Immature natural killer cell (primary cell): ENCODE data around the gene ABCA6. TPM values are rescaled to one million over a fixed set of nuclear protein-coding genes. Genes with fewer than 3 reads are reported as not detected.
"Not testable (repeated sequence)": the region's sequence is repeated elsewhere in the genome, so short reads cannot be mapped to it uniquely, and the experiment has no call there.

ENCODE experiments used
- DNase-seq, 3 donors: peaks; one replicate each; pipeline ENCODE4 v3.0.0; 2022; ENCODE audit warnings: mixed read lengths in 1 of 3
- H3K27ac Mint-ChIP-seq, 6 donors: one replicate each; pipeline ENCODE4 v1.8.0; 2020; ENCODE audit warnings: mixed read lengths in 6 of 6, mild to moderate bottlenecking in 5 of 6, inconsistent platforms in 4 of 6, moderate library complexity in 3 of 6
- H3K27me3 Mint-ChIP-seq, 3 donors: one replicate each; pipeline ENCODE4 v1.8.0; 2020 to 2021; ENCODE audit warnings: low read depth in 3 of 3, mild to moderate bottlenecking in 3 of 3, mixed read lengths in 3 of 3, moderate library complexity in 3 of 3, inconsistent platforms in 1 of 3
- H3K36me3 Mint-ChIP-seq, 3 donors: one replicate each; pipeline ENCODE4 v1.8.0; 2020; ENCODE audit warnings: mixed read lengths in 3 of 3, inconsistent platforms in 2 of 3, mild to moderate bottlenecking in 2 of 3
- H3K4me1 Mint-ChIP-seq, 2 donors: one replicate each; pipeline ENCODE4 v1.8.0; 2020; ENCODE audit warnings: inconsistent platforms in 2 of 2, mild to moderate bottlenecking in 2 of 2, mixed read lengths in 2 of 2, moderate library complexity in 1 of 2
- H3K4me3 Mint-ChIP-seq, 5 donors: one replicate each; pipeline ENCODE4 v1.8.0; 2020; ENCODE audit warnings: mild to moderate bottlenecking in 5 of 5, mixed read lengths in 5 of 5, inconsistent platforms in 3 of 5, moderate library complexity in 3 of 5
- H3K9me3 Mint-ChIP-seq, 6 donors: one replicate each; pipeline ENCODE4 v1.8.0; 2020; ENCODE audit warnings: mild to moderate bottlenecking in 6 of 6, mixed read lengths in 6 of 6, inconsistent platforms in 4 of 6, moderate library complexity in 3 of 6
- polyA plus RNA-seq, 3 donors: library from polyadenylated mRNA; unstranded; fragments of 300-500 nt; fragmentation: Illumina TruSeq; gene quantifications; one replicate each; pipeline ENCODE4 v1.2.3, GENCODE V29; 2021

The ABCA6 gene
- not detected for polyA plus RNA-seq

DNA sequence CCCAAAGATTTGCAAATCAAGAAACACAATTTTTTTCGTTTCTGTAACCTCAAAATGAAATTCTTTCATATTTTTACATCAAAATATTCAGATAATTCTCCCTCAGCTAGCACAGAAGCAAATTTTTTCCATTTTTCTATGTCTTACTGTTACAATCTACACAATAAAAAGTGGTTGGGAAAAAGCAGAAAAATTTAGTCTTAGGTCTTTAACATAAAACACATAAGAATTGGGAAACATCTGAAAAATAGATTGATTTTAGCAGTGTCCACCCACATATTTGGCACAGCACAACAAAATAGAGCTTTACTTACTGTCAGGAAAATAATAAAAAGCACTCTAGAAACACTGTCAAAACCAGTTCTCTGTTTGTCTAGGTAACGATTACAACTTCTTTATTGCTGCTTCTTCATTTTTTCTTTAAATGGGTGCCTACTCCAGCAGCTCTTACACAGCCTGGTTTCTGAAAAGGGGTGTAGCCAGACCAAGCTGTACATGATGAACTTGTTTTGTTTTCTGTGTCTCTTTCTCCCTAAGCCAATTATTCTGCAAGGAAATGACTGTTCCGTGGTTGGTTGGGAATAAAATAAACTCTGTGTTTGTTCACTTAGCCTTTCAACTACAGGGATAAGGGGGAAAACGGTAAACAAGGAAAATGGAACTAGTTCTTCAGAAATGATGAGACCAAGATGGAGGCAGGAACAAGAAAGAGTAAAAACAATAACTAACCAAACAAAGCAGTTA lies at the start of gene ABCA6:
Gene ABCA6 (minus strand): TSS at position 465 of the 744 bp plus-strand sequence. CDS start 1,192 bp downstream, outside the sequence.
- peaks cover 0 to 6% (median 5%) of the 10 kb centered on the region in 3 donors for H3K36me3 Mint-ChIP-seq
- no peaks in the 10 kb centered on the region for H3K4me1 Mint-ChIP-seq
- no peak within 1 kb of the TSS for H3K27ac Mint-ChIP-seq
- DNase-seq = no peak
- no peak within 1 kb of the TSS for H3K4me3 Mint-ChIP-seq
- H3K9me3 Mint-ChIP-seq = peaks cover 0 to 2% (median 0%) of the 10 kb centered on the region in 6 donors
- peaks cover 0 to 2% (median 1%) of the 10 kb centered on the region in 3 donors for H3K27me3 Mint-ChIP-seq

GRCh38 chr17:69188796-69189195 lies 47.1 kb upstream of the ABCA6 start:
- DNase-seq = no peak
- peaks cover 7 to 18% (median 16%) of the 10 kb centered on the region in 3 donors for H3K36me3 Mint-ChIP-seq
- H3K4me3 Mint-ChIP-seq = no peak overlapping the region
- H3K27ac Mint-ChIP-seq = no peak overlapping the region
- H3K9me3 Mint-ChIP-seq = no peaks in the 10 kb centered on the region
- no peaks in the 10 kb centered on the region for H3K4me1 Mint-ChIP-seq
- H3K27me3 Mint-ChIP-seq = no peaks in the 10 kb centered on the region

DNA sequence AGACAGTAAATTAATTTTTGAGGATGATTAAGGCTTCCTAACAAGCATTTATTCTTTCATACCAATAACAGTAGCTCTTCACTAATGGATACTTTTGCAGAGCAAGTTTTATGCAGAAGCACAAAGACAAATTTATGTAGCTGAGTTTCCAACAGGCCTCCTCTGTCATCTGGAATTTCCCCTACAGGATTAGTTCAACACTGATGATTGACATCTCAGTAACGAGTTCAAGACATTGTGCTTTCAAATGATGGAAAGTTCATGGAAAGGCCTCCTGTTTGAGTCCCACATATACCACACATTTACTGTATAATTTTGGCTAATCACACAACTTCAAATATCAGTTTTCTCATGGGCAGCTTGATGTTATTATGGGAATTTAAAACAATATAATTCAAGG lies 46.4 kb upstream of the ABCA6 start:
- DNase-seq = no peak
- Mint-ChIP-seq H3K27me3 (no peaks in the 10 kb centered on the region), H3K27ac (no peak overlapping the region), H3K4me3 (no peak overlapping the region), H3K9me3 (no peaks in the 10 kb centered on the region), H3K4me1 (no peaks in the 10 kb centered on the region), H3K36me3 (peaks cover 2 to 17% (median 16%) of the 10 kb centered on the region in 3 donors)

- no peaks in the 10 kb centered on the region for H3K4me1 Mint-ChIP-seq
- H3K27ac Mint-ChIP-seq = no peak overlapping the region
- H3K27me3 Mint-ChIP-seq = no peaks in the 10 kb centered on the region
- peaks cover 0 to 12% (median 10%) of the 10 kb centered on the region in 3 donors for H3K36me3 Mint-ChIP-seq
- no peak overlapping the region for H3K4me3 Mint-ChIP-seq
- peaks cover 0 to 2% (median 0%) of the 10 kb centered on the region in 6 donors for H3K9me3 Mint-ChIP-seq
- DNase-seq = no peak
Measured at GRCh38 chr17:69187294-69187693, 45.6 kb upstream of the ABCA6 start.

- Mint-ChIP-seq H3K4me3 (no peak overlapping the region), H3K27me3 (no peaks in the 10 kb centered on the region), H3K27ac (no peak overlapping the region), H3K4me1 (no peaks in the 10 kb centered on the region), H3K9me3 (peaks cover 0 to 2% (median 0%) of the 10 kb centered on the region in 6 donors), H3K36me3 (peaks cover 0 to 7% (median 3%) of the 10 kb centered on the region in 3 donors)
- DNase-seq = no peak
Measured at GRCh38 chr17:69179227-69179952, 37.7 kb upstream of the ABCA6 start.

GRCh38 chr17:69176457-69176795 lies 34.7 kb upstream of the ABCA6 start:
- H3K9me3 Mint-ChIP-seq = no peaks in the 10 kb centered on the region
- no peak overlapping the region for H3K27ac Mint-ChIP-seq
- no peak for DNase-seq
- H3K4me3 Mint-ChIP-seq = no peak overlapping the region
- no peaks in the 10 kb centered on the region for H3K4me1 Mint-ChIP-seq
- H3K27me3 Mint-ChIP-seq = no peaks in the 10 kb centered on the region
- peaks cover 3 to 21% (median 13%) of the 10 kb centered on the region in 3 donors for H3K36me3 Mint-ChIP-seq

- Mint-ChIP-seq H3K27ac (no peak overlapping the region), H3K4me1 (no peaks in the 10 kb centered on the region), H3K4me3 (no peak overlapping the region), H3K36me3 (peaks cover 3 to 21% (median 13%) of the 10 kb centered on the region in 3 donors), H3K9me3 (no peaks in the 10 kb centered on the region), H3K27me3 (peaks cover 0 to 3% (median 0%) of the 10 kb centered on the region in 3 donors)
- DNase-seq = no peak
Measured at GRCh38 chr17:69175625-69176456, 34.1 kb upstream of the ABCA6 start.

- Mint-ChIP-seq H3K4me1 (no peaks in the 10 kb centered on the region), H3K36me3 (peaks cover 3 to 21% (median 13%) of the 10 kb centered on the region in 3 donors), H3K4me3 (no peak overlapping the region), H3K27ac (no peak overlapping the region), H3K27me3 (peaks cover 0 to 3% (median 0%) of the 10 kb centered on the region in 3 donors), H3K9me3 (no peaks in the 10 kb centered on the region)
- DNase-seq = no peak
Measured at GRCh38 chr17:69175262-69175624, 33.5 kb upstream of the ABCA6 start.

DNA sequence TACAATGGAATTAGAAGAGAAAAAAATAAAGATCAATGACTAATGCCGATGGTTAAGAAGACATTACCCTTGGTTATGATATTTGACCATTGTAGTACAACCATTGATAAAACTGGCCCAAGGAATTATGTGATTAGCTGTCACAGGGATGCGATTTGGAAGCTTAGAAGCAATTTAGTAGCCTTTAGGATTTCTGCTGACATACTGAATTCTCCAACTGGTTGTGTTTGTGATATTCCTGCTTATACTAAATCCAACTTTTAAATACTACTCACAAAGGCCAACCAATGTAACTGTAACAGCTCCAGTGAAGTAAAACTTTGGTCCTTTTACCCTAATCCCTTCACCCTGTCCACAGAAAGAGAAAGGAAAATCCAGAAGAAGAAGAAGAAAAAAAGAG lies 31.4 kb upstream of the ABCA6 start:
- H3K27ac Mint-ChIP-seq = no peak overlapping the region
- H3K9me3 Mint-ChIP-seq = peaks cover 0 to 5% (median 0%) of the 10 kb centered on the region in 6 donors
- no peak for DNase-seq
- H3K4me3 Mint-ChIP-seq = no peak overlapping the region
- no peaks in the 10 kb centered on the region for H3K4me1 Mint-ChIP-seq
- H3K36me3 Mint-ChIP-seq = peaks cover 3 to 25% (median 13%) of the 10 kb centered on the region in 3 donors
- H3K27me3 Mint-ChIP-seq = peaks cover 0 to 3% (median 2%) of the 10 kb centered on the region in 3 donors

DNA sequence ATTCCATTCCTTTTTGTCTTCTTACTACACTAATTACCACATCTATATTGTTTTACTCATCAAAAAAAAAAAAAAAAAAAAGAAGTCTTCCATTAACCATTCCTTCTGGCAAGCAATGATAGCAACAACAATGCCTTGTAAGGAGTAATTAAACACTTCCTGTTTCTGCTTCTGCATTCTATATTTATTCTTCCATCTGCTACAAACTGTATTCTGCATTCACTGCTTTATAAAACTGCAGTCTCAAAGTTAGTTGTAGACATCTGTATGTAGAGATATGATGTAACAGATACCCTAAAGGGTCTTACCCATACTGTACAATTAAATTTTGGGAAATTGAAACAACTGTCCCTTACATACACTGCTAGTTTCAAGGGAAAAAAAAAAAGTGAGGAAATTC lies 28.7 kb upstream of the ABCA6 start:
- peaks cover 3 to 26% (median 20%) of the 10 kb centered on the region in 3 donors for H3K36me3 Mint-ChIP-seq
- no peaks in the 10 kb centered on the region for H3K4me1 Mint-ChIP-seq
- H3K9me3 Mint-ChIP-seq = peaks cover 0 to 5% (median 0%) of the 10 kb centered on the region in 6 donors
- DNase-seq = no peak
- H3K4me3 Mint-ChIP-seq = no peak overlapping the region
- H3K27me3 Mint-ChIP-seq = peaks cover 0 to 6% (median 2%) of the 10 kb centered on the region in 3 donors
- H3K27ac Mint-ChIP-seq = no peak overlapping the region

GRCh38 chr17:69168642-69169041 lies 26.9 kb upstream of the ABCA6 start:
- not testable (repeated sequence) for H3K4me1 Mint-ChIP-seq, H3K27me3 Mint-ChIP-seq, H3K4me3 Mint-ChIP-seq, H3K9me3 Mint-ChIP-seq, H3K27ac Mint-ChIP-seq, DNase-seq
- H3K36me3 Mint-ChIP-seq = peaks cover 4 to 19% (median 13%) of the 10 kb centered on the region in 3 donors

DNA sequence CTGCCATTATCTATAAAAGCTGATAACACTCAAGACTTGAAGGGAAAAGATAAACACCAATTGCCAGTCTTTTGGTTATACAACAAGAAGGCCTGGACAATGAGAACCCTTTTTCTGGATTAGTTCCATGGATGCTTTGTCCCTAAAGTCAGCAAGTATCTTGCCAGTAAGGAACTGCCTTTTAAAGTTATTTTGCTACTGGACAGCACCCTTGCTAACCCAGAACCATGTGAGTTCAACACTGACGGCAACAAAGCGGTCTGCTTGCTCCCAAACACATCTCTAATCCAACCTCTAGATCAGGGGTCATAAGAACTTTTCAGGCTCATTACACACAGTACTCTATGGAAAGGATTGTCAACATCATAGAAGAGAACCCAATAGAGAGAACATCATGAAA lies 25.3 kb upstream of the ABCA6 start:
- Mint-ChIP-seq H3K4me1 (no peaks in the 10 kb centered on the region), H3K27me3 (peaks cover 0 to 6% (median 2%) of the 10 kb centered on the region in 3 donors)

DNA sequence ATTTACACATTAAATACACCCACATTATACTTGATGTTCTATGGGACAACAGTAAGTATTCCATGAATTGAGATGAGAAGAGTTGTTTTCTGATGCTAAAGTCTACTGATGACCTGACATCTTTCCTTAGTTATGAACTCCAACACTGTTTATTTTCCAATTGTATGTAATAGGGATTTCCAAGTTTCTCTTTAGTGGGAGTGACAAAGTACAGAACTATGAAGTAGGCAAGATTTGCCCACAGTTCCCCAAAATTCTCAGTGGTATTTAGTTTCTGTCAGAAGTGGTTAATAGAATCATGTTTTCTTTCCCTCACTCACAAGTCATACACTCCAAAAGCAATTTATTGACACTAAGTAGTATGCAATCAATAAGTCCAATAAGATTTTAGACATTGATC lies 22.5 kb upstream of the ABCA6 start:
- Mint-ChIP-seq H3K9me3 (peaks cover 0 to 7% (median 0%) of the 10 kb centered on the region in 6 donors), H3K27me3 (peaks cover 0 to 4% (median 2%) of the 10 kb centered on the region in 3 donors), H3K36me3 (peaks cover 4 to 14% (median 11%) of the 10 kb centered on the region in 3 donors), H3K4me3 (no peak overlapping the region), H3K4me1 (no peaks in the 10 kb centered on the region), H3K27ac (no peak overlapping the region)
- no peak for DNase-seq

More for the DNA sequence above, 25.3 kb upstream of the ABCA6 start:
- H3K36me3 Mint-ChIP-seq = peaks cover 4 to 14% (median 8%) of the 10 kb centered on the region in 3 donors
- no peak overlapping the region for H3K27ac Mint-ChIP-seq
- no peak overlapping the region for H3K4me3 Mint-ChIP-seq
- no peak for DNase-seq
- peaks cover 0 to 5% (median 0%) of the 10 kb centered on the region in 6 donors for H3K9me3 Mint-ChIP-seq
